GM23338 (cell line): ENCODE measurements around the gene PIKFYVE. TPM values are rescaled to one million over a fixed set of nuclear protein-coding genes. Genes with fewer than 3 reads are reported as not detected.

ENCODE experiments used
- ATAC-seq: fragments of 200-7000 bp; cut with Tn5 transposase; 3 replicates; pipeline ENCODE4 v1.9.1; 2020
- DNase-seq: peaks from one replicate; pipeline ENCODE4 v3.0.0-alpha.2; 2015; ENCODE audit warnings: low spot score
- H2AFZ ChIP-seq: fragments of 200-600 bp; sonication (generic); 2 replicates; pipeline ENCODE4 v1.8.0; 2016; ENCODE audit warnings: antibody characterized with exemption, mild to moderate bottlenecking, moderate library complexity
- H3F3A ChIP-seq: fragments of 200-600 bp; sonication (generic); replicated peaks from 2 replicates; pipeline ENCODE4 v1.8.0; 2017; ENCODE audit warnings: antibody characterized with exemption, mixed run types, low read depth
- H3K27ac ChIP-seq: fragments of 200-600 bp; sonication (generic); 2 replicates; pipeline ENCODE4 v1.6.1; 2016; ENCODE audit warnings: low read depth
- H3K27me3 ChIP-seq: fragments of 200-600 bp; sonication (generic); 2 replicates; pipeline ENCODE4 v1.8.0; 2016; ENCODE audit warnings: mild to moderate bottlenecking, mixed run types, moderate library complexity; ENCODE audit not compliant: insufficient read depth
- H3K36me3 ChIP-seq: fragments of 200-600 bp; sonication (generic); 2 replicates; pipeline ENCODE4 v1.8.0; 2016; ENCODE audit warnings: mild to moderate bottlenecking; ENCODE audit not compliant: insufficient read depth
- H3K4me1 ChIP-seq: fragments of 200-600 bp; sonication (generic); 2 replicates; pipeline ENCODE4 v1.8.0; 2016; ENCODE audit warnings: mild to moderate bottlenecking, moderate library complexity; ENCODE audit not compliant: insufficient read depth
- H3K4me2 ChIP-seq: fragments of 200-600 bp; sonication (generic); 2 replicates; pipeline ENCODE4 v1.7.1; 2017; ENCODE audit warnings: mixed run types
- H3K4me3 ChIP-seq: fragments of 200-600 bp; sonication (generic); 2 replicates; pipeline ENCODE4 v1.6.1; 2016; ENCODE audit warnings: mixed run types
- H3K79me2 ChIP-seq: fragments of 200-600 bp; sonication (generic); replicated peaks from 2 replicates; pipeline ENCODE4 v1.8.0; 2017; ENCODE audit warnings: mild to moderate bottlenecking; ENCODE audit not compliant: insufficient read depth
- H3K9me2 ChIP-seq: fragments of 200-600 bp; sonication (generic); 2 replicates; pipeline ENCODE4 v1.8.0; 2017; ENCODE audit not compliant: insufficient read depth
- H4K20me1 ChIP-seq: fragments of 200-600 bp; sonication (generic); replicated peaks from 2 replicates; pipeline ENCODE4 v1.8.0; 2017; ENCODE audit warnings: mild to moderate bottlenecking; ENCODE audit not compliant: insufficient read depth
- H3K27ac Mint-ChIP-seq: 2 replicates; pipeline ENCODE4 v1.8.0; 2020; ENCODE audit warnings: inconsistent platforms, mild to moderate bottlenecking, moderate library complexity, mixed read lengths
- H3K27me3 Mint-ChIP-seq: 3 replicates; pipeline ENCODE4 v1.8.0; 2022; ENCODE audit warnings: low read depth, mild to moderate bottlenecking, moderate library complexity, mixed read lengths, inconsistent platforms; ENCODE audit not compliant: insufficient read depth, poor library complexity
- H3K36me3 Mint-ChIP-seq: 3 replicates; pipeline ENCODE4 v1.8.0; 2021; ENCODE audit warnings: low read depth, mild to moderate bottlenecking, inconsistent platforms, moderate library complexity, mixed read lengths
- H3K4me1 Mint-ChIP-seq: 3 replicates; pipeline ENCODE4 v1.8.0; 2020; ENCODE audit warnings: mild to moderate bottlenecking, inconsistent platforms, mixed read lengths
- H3K4me3 Mint-ChIP-seq: 3 replicates; pipeline ENCODE4 v1.8.0; 2021; ENCODE audit warnings: moderate library complexity, mild to moderate bottlenecking, inconsistent platforms, mixed read lengths
- H3K9me3 Mint-ChIP-seq: 3 replicates; pipeline ENCODE4 v1.8.0; 2020; ENCODE audit warnings: moderate library complexity, mild to moderate bottlenecking, inconsistent platforms, mixed read lengths
- CREB1 ChIP-seq: fragments of 250-450 bp; sonication (Bioruptor Pico); IDR thresholded peaks from 2 replicates; pipeline ENCODE4 v1.5.0; 2020; ENCODE audit warnings: low read depth, mild to moderate bottlenecking, moderate library complexity
- CTCF ChIP-seq, 2 experiments: fragments of 200-600 bp in 1 of 2; sonication (generic) in 1 of 2; conservative IDR thresholded peaks; 2 replicates each; pipeline versions ENCODE4 v1.5.1 to v1.6.1; 2016 to 2017; ENCODE audit warnings: antibody characterized with exemption in 2 of 2, low read depth in 2 of 2, mild to moderate bottlenecking in 2 of 2, moderate library complexity in 1 of 2
- ETS1 ChIP-seq: IDR thresholded peaks from 2 replicates; pipeline ENCODE4 v1.6.1; 2016; ENCODE audit warnings: antibody characterized with exemption
- EZH2 ChIP-seq: fragments of 200-600 bp; sonication (generic); IDR thresholded peaks from one replicate; pipeline ENCODE4 v1.8.0; 2017; ENCODE audit warnings: antibody characterized with exemption, mild to moderate bottlenecking, low read depth; ENCODE audit not compliant: unreplicated experiment
- EZH2phosphoT487 ChIP-seq: fragments of 200-600 bp; sonication (generic); IDR thresholded peaks from one replicate; pipeline ENCODE4 v1.8.1; 2018; ENCODE audit warnings: antibody characterized with exemption; ENCODE audit not compliant: unreplicated experiment
- JUNB ChIP-seq: IDR thresholded peaks from one replicate; pipeline ENCODE4 v1.6.1; 2016; ENCODE audit warnings: antibody characterized with exemption; ENCODE audit not compliant: unreplicated experiment
- NANOG ChIP-seq: IDR thresholded peaks from 2 replicates; pipeline ENCODE4 v1.6.1; 2016; ENCODE audit warnings: antibody characterized with exemption, borderline replicate concordance
- POLR2AphosphoS5 ChIP-seq: IDR thresholded peaks from 2 replicates; pipeline ENCODE4 v1.6.1; 2016; ENCODE audit warnings: antibody characterized with exemption, low read depth
- REST ChIP-seq: IDR thresholded peaks from one replicate; pipeline ENCODE4 v1.6.1; 2018; ENCODE audit warnings: antibody characterized with exemption; ENCODE audit not compliant: unreplicated experiment
- STAT1 ChIP-seq: IDR thresholded peaks from one replicate; pipeline ENCODE4 v1.6.1; 2016; ENCODE audit warnings: antibody characterized with exemption; ENCODE audit not compliant: unreplicated experiment
- ZNF114 ChIP-seq: fragments of 250-450 bp; sonication (Bioruptor Pico); IDR thresholded peaks from 2 replicates; pipeline ENCODE4 v1.5.0; 2020; ENCODE audit warnings: mild to moderate bottlenecking, moderate library complexity
- ZNF331 ChIP-seq: fragments of 250-450 bp; sonication (Bioruptor Pico); IDR thresholded peaks from 2 replicates; pipeline ENCODE4 v1.5.0; 2020; ENCODE audit warnings: low read depth, mild to moderate bottlenecking, moderate library complexity
- ZNF462 ChIP-seq: fragments of 250-450 bp; sonication (Bioruptor Pico); IDR thresholded peaks from 2 replicates; pipeline ENCODE4 v1.5.0; 2020; ENCODE audit warnings: mild to moderate bottlenecking, moderate library complexity
- polyA plus RNA-seq: library from polyadenylated mRNA; unstranded; fragments of >200 nt; fragmentation: Nextera tagmentation; extraction: Ambion mirVana; gene quantifications from 2 replicates; pipeline ENCODE4 v1.2.1, GENCODE V29; 2016
- total RNA-seq: library from RNA; depleted of rRNA; stranded (reverse); fragments of >200 nt; shearing (Covaris generic); gene quantifications from 2 replicates; pipeline ENCODE4 v1.2.3, GENCODE V29; 2014

Gene PIKFYVE
- total and polyA plus RNA-seq, 2 experiments from 2014 or later: 15.1 to 48.0 TPM

- Mint-ChIP-seq H3K27ac (no peak overlapping the region), H3K4me3 (no peak overlapping the region), H3K27me3 (no peaks in the 10 kb centered on the region), H3K36me3 (peaks cover 37% of the 10 kb centered on the region), H3K9me3 (no peaks in the 10 kb centered on the region), H3K4me1 (no peaks in the 10 kb centered on the region)
- Histone ChIP-seq H3K9me2 (no peaks in the 10 kb centered on the region), H3K27ac (no peak overlapping the region), H3K79me2 (no peaks in the 10 kb centered on the region), H3K4me3 (no peak overlapping the region), H3K4me2 (no peak overlapping the region), H4K20me1 (peaks cover 3% of the 10 kb centered on the region; the same call in 1 of the 2 replicates), H3K27me3 (no peaks in the 10 kb centered on the region), H3F3A (no peaks in the 10 kb centered on the region), H2AFZ (no peak overlapping the region), H3K4me1 (no peaks in the 10 kb centered on the region), H3K36me3 (peaks cover 45% of the 10 kb centered on the region)
- DNase-seq: no peak
- TF ChIP-seq NANOG: no peak
- TF ChIP-seq JUNB: no peak
- no peak for TF ChIP-seq CTCF (conservative IDR thresholded peaks at IDR 0.05; ENCODE audit: low read depth in 2 of 2)
- TF ChIP-seq CREB1 (CRISPR knock-in tag): no peak
- no peak for TF ChIP-seq STAT1
- TF ChIP-seq ZNF331 (CRISPR knock-in tag): no peak
- no peak for TF ChIP-seq ZNF114 (CRISPR knock-in tag)
- no peak for TF ChIP-seq REST
- TF ChIP-seq ETS1: no peak
- TF ChIP-seq EZH2: no peak
- TF ChIP-seq ZNF462 (CRISPR knock-in tag): no peak
- TF ChIP-seq POLR2AphosphoS5: no peak
- no peak for TF ChIP-seq EZH2phosphoT487
- ATAC-seq: no peak
These were observed 40.2 kb downstream of the PIKFYVE start for GRCh38 chr2:208306291-208306690.
